ENCODE measurements around the gene RNF212.

RNF212 gene

DNA sequence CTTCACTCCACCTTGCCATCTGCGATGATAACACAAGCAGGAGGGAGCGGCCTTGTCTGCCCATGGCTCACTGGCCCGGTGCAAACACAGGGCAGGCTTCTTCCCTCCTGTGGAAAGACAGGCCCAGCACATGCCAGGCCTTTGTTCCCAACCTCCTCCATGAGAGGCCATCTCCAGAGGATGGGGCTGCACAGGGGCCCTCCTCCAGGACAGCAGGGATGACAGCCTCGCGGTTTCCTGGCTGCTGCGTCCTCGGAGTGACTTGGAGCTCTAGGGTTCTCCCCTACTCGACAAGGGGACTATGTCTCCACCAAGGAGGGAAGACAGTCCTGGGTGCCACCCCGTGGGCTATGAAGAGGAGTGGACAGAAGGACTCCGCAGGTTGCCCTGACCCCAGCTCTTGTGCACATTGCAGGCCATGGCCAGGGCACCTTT, 21.8 kb downstream of the RNF212 start:
- in situ Hi-C loops (cut with MboI; ENCODE audit: low sequenced_read_pairs), result no loop called here

DNA sequence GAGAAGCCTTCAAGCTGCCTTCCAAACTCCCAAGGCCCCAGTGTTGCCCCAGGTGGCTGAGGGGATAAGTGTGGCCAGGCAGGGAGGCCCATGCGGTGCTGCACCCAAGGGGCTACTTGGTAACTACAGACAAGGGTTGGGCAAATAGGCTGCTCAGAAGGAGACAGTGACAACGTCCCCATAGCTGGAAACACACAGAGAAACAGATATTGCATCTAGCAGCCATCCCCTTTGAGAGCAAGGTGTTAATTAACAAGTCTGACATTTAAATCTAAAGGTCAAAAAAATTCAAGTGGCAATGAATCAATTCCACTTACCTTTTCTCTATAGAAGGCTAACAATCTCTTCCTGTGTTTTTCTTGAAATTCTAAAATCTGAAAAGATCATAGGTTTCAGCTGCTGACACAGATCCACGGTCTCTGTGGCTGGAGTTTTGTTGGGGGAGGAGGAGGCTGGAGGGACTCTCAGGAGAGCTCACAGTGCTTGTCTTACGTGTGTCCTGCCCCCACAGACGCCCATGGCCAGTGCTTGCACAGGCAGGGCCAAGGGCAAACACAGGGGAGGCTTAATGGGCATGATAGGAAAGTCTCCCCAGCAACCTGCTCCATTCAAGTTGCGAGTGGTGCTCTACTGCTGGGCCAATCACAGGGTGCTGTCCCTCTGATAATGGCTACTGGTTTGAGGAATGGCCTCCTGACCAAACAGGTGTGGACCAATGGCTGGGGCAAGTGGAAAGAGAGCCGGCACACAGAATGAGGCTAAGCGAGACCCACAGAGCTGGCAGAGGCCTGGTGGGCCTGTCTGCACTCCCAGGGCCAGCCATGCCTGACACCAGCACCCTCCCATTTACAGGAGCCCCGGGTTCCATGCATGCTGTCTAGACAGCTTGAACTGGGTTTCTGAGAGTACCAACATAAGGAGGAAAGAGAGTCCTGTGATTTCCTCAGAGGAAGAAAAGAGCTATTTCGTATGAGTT, 22.6 kb downstream of the RNF212 start:
- in situ Hi-C loops (cut with MboI; ENCODE audit: low sequenced_read_pairs), result no loop called here

GRCh38 chr4:1090036-1090435, 23.3 kb downstream of the RNF212 start:
- in situ Hi-C loops (cut with MboI; ENCODE audit: low sequenced_read_pairs), result no loop called here

GRCh38 chr4:1087371-1087770, 26.0 kb downstream of the RNF212 start:
- in situ Hi-C loops (cut with MboI; ENCODE audit: low sequenced_read_pairs), result no loop called here

GRCh38 chr4:1086011-1086410, 27.4 kb downstream of the RNF212 start:
- in situ Hi-C loops (cut with MboI; ENCODE audit: low sequenced_read_pairs), result no loop called here

DNA sequence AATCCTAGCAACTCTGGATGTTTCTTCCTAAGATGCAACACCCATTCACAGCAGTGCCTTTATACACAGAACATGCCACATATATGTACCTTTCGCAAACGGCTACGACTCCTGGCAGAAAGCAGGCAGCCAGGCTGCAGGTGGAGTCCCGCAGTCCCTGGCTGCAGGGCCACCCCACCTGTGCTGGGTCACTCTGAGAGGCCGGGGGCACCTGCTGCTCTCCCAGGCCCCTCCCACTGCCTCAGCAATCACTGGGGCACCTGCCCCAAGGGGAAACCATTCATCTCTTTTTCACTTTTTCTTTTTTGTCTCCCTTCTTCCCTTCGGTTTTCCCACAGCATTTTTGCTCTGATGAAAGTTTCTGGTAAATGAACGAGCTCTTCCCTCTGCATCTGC, 28.0 kb downstream of the RNF212 start:
- in situ Hi-C loops (cut with MboI; ENCODE audit: low sequenced_read_pairs), result no loop called here

- in situ Hi-C loops (cut with MboI; ENCODE audit: low sequenced_read_pairs), result no loop called here
These were observed 28.5 kb downstream of the RNF212 start for GRCh38 chr4:1084796-1085403.

GRCh38 chr4:1084394-1084793, 29.0 kb downstream of the RNF212 start:
- in situ Hi-C loops (cut with MboI; ENCODE audit: low sequenced_read_pairs), result no loop called here

DNA sequence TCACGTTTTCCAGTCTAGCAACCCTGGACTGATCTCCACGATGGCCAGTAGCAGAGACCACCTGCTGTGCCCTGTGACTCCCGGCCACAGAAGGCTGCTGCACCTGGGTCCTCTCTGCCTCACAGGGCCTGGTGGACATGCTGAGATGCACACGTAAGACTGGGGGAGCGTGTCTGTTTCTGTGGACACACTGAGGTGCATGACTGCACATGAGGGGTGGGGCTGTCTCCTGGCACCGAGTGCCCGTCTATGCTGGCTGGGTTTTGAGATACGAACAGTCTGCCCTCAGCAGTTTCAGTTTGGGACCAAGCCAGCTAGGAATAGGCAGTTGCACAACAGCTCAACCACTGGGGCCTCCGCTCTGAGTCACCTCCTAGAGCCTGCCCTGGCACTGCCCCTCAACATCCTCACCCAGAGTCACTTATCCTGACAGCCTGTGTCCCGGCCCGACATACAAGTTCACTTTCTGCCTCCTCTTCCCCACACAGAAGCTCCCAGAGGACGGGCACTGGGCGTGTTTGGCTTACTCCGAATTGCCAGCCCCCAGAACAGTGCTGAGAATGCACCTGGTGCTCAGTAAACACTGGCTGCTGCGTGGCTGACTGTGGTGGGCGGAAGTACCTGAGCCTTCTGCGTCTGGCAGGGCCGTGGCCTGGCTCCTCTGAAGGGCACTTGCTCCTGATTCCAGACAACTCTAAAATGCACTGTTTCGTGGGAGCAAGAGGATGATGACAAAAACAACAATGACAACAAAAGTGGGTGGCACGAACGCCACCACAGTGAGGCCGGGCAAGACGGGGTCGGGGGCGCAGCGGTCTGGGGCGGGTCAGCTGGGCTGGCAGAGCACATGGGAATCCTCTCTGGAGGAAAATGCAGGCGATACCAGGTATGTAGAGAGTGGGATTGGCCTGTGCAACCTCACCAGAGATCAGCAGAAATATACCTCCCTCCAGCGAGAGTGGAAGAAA, 30.9 kb downstream of the RNF212 start:
- in situ Hi-C loops (cut with MboI; ENCODE audit: low sequenced_read_pairs), result no loop called here

- in situ Hi-C loops (cut with MboI; ENCODE audit: low sequenced_read_pairs), result no loop called here
These were observed 31.7 kb downstream of the RNF212 start for GRCh38 chr4:1081689-1082040.

GRCh38 chr4:1080961-1081688, 32.2 kb downstream of the RNF212 start:
- in situ Hi-C loops (cut with MboI; ENCODE audit: low sequenced_read_pairs), result no loop called here

DNA sequence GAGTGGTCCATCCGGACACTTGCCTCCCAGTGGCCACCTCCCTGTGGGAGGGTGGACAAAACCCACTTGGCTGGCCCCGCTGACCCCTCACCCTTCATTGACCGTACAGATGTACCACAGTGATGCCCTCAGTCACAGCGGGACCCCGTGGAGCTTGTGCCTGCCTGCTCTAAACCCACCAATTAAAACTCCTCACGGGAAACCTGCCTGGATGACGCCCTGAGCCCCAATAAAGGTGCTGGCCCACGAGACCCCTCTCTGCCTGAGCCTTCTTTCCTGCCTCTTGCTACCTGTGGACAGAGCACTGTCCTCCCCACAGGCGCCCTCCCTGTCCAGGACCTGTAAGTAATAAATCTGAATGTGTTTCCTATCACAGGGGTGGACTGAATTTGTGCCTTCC, 32.9 kb downstream of the RNF212 start:
- in situ Hi-C loops (cut with MboI; ENCODE audit: low sequenced_read_pairs), result no loop called here

DNA sequence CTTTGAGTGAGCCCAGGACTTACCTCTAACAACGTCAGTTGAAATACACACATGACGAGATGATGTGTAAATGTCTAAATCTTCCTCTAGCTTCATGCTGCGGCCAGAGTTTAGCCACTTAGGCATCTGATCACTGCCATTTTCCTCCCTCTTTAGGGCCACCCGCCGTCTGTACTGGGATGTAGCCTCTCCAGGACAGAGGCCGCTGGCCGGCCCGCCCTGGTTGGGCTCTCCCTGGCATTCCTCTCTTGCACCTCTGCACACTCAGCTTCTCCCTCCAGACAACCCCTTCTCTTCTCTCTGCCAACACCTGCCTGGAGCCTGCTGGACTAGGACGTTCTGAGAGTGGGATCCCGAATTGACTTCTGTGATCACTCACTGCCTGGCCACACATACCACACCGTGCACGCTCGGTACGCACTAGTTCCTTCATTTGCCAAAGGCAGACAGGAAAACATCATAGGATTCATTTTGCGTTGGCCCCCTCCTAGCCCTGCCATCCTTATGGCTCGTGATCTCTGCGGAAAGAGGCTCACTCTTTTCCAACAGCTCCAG, 33.6 kb downstream of the RNF212 start:
- in situ Hi-C loops (cut with MboI; ENCODE audit: low sequenced_read_pairs), result no loop called here

- in situ Hi-C loops (cut with MboI; ENCODE audit: low sequenced_read_pairs), result no loop called here
These were observed 34.9 kb downstream of the RNF212 start for GRCh38 chr4:1078490-1078889.

- in situ Hi-C loops (cut with MboI; ENCODE audit: low sequenced_read_pairs), result no loop called here
These were observed 35.5 kb downstream of the RNF212 start for GRCh38 chr4:1077711-1078477.

DNA sequence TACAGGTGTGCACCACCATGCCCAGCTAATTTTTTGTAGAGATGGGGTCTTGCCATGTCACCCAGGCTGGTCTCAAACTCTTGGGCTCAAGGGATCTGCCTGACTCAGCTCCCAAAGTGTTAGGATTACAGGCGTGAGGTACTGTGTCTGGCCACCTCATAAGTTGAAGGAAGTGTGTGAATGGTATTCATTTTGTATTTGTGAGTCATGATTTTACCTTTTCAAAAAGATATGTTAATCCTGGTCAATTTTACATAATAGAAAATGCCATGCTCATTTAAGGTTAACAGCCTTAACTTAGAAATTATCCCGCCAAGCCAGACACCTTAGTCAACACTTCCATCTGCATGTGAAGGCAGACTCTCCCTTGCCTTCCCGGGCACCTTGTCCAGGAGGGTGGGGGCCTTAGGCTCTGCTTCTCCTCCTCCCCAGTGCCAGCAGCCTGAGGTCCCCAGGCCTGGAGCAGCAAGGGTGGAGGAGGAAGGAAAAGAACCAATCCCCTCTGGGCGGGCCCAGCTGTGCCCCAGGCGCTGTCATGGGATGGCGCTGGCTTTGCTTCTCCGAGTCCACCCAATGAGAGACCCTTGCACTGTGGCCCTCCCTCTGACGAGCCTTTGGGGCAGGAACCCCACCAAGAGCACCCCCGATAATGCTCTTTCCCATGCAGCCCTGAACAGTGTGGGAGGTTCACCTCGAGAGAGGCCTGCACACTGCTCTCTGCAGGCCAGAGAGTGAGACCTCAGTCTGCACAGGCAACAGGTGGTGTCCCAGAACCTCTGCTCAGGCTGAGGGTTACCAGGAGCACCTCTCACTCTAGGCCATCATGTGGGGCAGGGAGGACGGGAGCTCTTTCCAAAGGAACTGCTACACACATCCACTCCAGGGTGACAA, 37.3 kb downstream of the RNF212 start:
- in situ Hi-C loops (cut with MboI; ENCODE audit: low sequenced_read_pairs), result no loop called here

- in situ Hi-C loops (cut with MboI; ENCODE audit: low sequenced_read_pairs), result no loop called here
These were observed 38.1 kb downstream of the RNF212 start for GRCh38 chr4:1075225-1075624.

- in situ Hi-C loops (cut with MboI; ENCODE audit: low sequenced_read_pairs), result no loop called here
These were observed 39.3 kb downstream of the RNF212 start for GRCh38 chr4:1074077-1074476.
